DND-41 (cell line): ENCODE results near the gene ZNF717.

Experiments
- ATAC-seq: fragments of 200-7000 bp; cut with Tn5 transposase; 3 replicates; pipeline ENCODE4 v1.9.1; 2021; ENCODE audit warnings: low read depth; ENCODE audit not compliant: insufficient read depth
- DNase-seq: peaks from one replicate; pipeline ENCODE4 v3.0.0-alpha.2; 2020
- H2AFZ ChIP-seq: 2 replicates; pipeline ENCODE4 v1.6.0; 2012; ENCODE audit warnings: low read depth, low read length
- H3K27ac ChIP-seq: 2 replicates; pipeline ENCODE4 v1.5.1; 2012; ENCODE audit warnings: low read length, inconsistent platforms
- H3K27me3 ChIP-seq: fragments of 200-600 bp; sonication (generic); 2 replicates; pipeline ENCODE4 v1.6.0; 2012; ENCODE audit warnings: low read length, mild to moderate bottlenecking, inconsistent platforms; ENCODE audit not compliant: insufficient read depth, poor library complexity
- H3K36me3 ChIP-seq: 2 replicates; pipeline ENCODE4 v1.5.1; 2012; ENCODE audit warnings: low read length, inconsistent platforms; ENCODE audit not compliant: insufficient read depth
- H3K4me1 ChIP-seq: 2 replicates; pipeline ENCODE4 v1.5.1; 2012; ENCODE audit warnings: mild to moderate bottlenecking, low read length; ENCODE audit not compliant: insufficient read depth
- H3K4me2 ChIP-seq: 2 replicates; pipeline ENCODE4 v1.6.0; 2012; ENCODE audit warnings: mild to moderate bottlenecking, moderate library complexity, low read length, inconsistent platforms; ENCODE audit not compliant: insufficient read depth
- H3K4me3 ChIP-seq, 2 experiments: fragments of 200-600 bp in 1 of 2; shearing (Covaris generic) in 1 of 2; 2 replicates each; pipeline ENCODE4 v1.5.1; 2012 to 2016; ENCODE audit warnings: inconsistent platforms in 2 of 2, low read length in 2 of 2, mild to moderate bottlenecking in 2 of 2, low read depth in 1 of 2, moderate library complexity in 1 of 2
- H3K79me2 ChIP-seq: 2 replicates; pipeline ENCODE4 v1.6.0; 2012; ENCODE audit warnings: low read length, inconsistent platforms; ENCODE audit not compliant: insufficient read depth
- H3K9ac ChIP-seq: 2 replicates; pipeline ENCODE4 v1.6.0; 2012; ENCODE audit warnings: low read depth, mild to moderate bottlenecking, inconsistent platforms, low read length, moderate library complexity
- H3K9me3 ChIP-seq: 2 replicates; pipeline ENCODE4 v1.5.1; 2012; ENCODE audit warnings: low read length, moderate library complexity, mild to moderate bottlenecking, inconsistent platforms; ENCODE audit not compliant: insufficient read depth, severe bottlenecking
- H4K20me1 ChIP-seq: 2 replicates; pipeline ENCODE4 v1.6.0; 2012; ENCODE audit warnings: low read length; ENCODE audit not compliant: insufficient read depth
- CTCF ChIP-seq: IDR thresholded peaks from 2 replicates; pipeline ENCODE4 v1.5.1; 2012; ENCODE audit warnings: borderline replicate concordance, low read length, moderate library complexity, mild to moderate bottlenecking; ENCODE audit not compliant: poor library complexity, severe bottlenecking; ENCODE audit errors: extremely low read depth
- EZH2 ChIP-seq: IDR thresholded peaks from 3 replicates; pipeline ENCODE4 v1.6.1; 2012; ENCODE audit warnings: borderline replicate concordance, low read depth, mild to moderate bottlenecking, moderate library complexity, low read length, inconsistent platforms; ENCODE audit not compliant: severe bottlenecking

Gene ZNF717

GRCh38 chr3:75768303-75769017 is 16.9 kb downstream of the ZNF717 start:
- Histone ChIP-seq H3K36me3 (no peaks in the 10 kb centered on the region), H3K27me3 (no peaks in the 10 kb centered on the region), H3K79me2 (no peaks in the 10 kb centered on the region), H3K4me1 (no peaks in the 10 kb centered on the region), H4K20me1 (no peaks in the 10 kb centered on the region), H3K4me2 (no peak overlapping the region), H3K9me3 (peaks cover 6% of the 10 kb centered on the region), H3K4me3 (no peak overlapping the region), H3K9ac (no peak overlapping the region), H2AFZ (no peak overlapping the region), H3K27ac (no peak overlapping the region)
- DNase-seq (no peak), ATAC-seq (no peak)
- no peak for TF ChIP-seq CTCF
- no peak for TF ChIP-seq EZH2

- no peak overlapping the region for H3K4me3 ChIP-seq
- H3K79me2 ChIP-seq, result no peaks in the 10 kb centered on the region
These were observed 47.4 kb downstream of the ZNF717 start for GRCh38 chr3:75737831-75738493.

DNA sequence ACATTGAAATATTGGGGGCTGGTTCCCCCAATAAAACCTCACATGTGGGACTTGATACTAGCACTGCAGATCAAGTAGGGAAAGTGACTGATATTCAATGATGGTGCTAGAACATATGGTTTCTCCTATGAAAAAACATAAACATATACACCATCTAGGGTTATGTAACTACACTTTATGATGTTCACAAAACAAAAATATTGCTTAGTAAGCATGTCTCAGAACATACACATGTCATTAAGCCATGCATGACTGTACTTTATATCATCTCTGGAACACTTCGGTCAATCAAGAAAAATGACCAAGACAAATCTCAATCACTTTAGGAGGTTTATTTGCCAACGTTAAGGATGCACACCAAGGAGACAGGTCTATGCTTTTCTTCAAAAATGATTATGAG is 57.4 kb downstream of the ZNF717 start:
- Histone ChIP-seq H3K9ac (no peak overlapping the region), H3K9me3 (no peaks in the 10 kb centered on the region), H3K27me3 (no peaks in the 10 kb centered on the region), H4K20me1 (no peaks in the 10 kb centered on the region), H3K36me3 (no peaks in the 10 kb centered on the region), H2AFZ (no peak overlapping the region), H3K4me2 (no peak overlapping the region), H3K4me1 (no peaks in the 10 kb centered on the region), H3K79me2 (no peaks in the 10 kb centered on the region), H3K4me3 (no peak overlapping the region), H3K27ac (no peak overlapping the region)
- TF ChIP-seq EZH2 (no peak), CTCF (no peak)
- no peak for ATAC-seq
- no peak for DNase-seq

More at GRCh38 chr3:75737831-75738493, 47.4 kb downstream of the ZNF717 start:
- Histone ChIP-seq H3K9ac (no peak overlapping the region), H2AFZ (no peak overlapping the region), H3K4me1 (no peaks in the 10 kb centered on the region), H3K9me3 (peaks cover 27% of the 10 kb centered on the region), H3K27ac (no peak overlapping the region), H4K20me1 (no peaks in the 10 kb centered on the region), H3K4me2 (no peak overlapping the region), H3K36me3 (no peaks in the 10 kb centered on the region), H3K27me3 (no peaks in the 10 kb centered on the region)
- ATAC-seq, result no peak
- no peak for DNase-seq
- TF ChIP-seq CTCF (no peak), EZH2 (no peak)
